ENCODE measurements around the gene ZNF550. TPM values are rescaled to one million over a fixed set of nuclear protein-coding genes. Genes with fewer than 3 reads are reported as not detected.

The ZNF550 gene
- total and polyA plus RNA-seq, 2 of the 13 experiments (the other 11 are each of a cell fraction or from before 2014, with no cell fraction given), result 8.6 to 9.1 TPM

GRCh38 chr19:57599377-57599760 is 39.7 kb upstream of the ZNF550 start:
- POLR2A ChIA-PET, result no interaction called here
- Histone ChIP-seq H3K9ac (ENCODE audit: insufficient read depth, low read depth, low read length) (peak overlapping the region; percentile 62; the same call in 1 of the 2 replicates), H3K36me3 (replicated peaks in 1 of 2; ENCODE audit: control insufficient read depth in 1 of 2, insufficient read depth in 2 of 2, low read length in 2 of 2) (no peaks in the 10 kb centered on the region; a peak in 1 of 5 replicates), H3K27ac (ENCODE audit: extremely low read length, insufficient read depth, low read length) (no peak overlapping the region), H3K27me3 (ENCODE audit: control insufficient read depth in 1 of 2, insufficient read depth in 2 of 2, low read length in 2 of 2) (no peaks in the 10 kb centered on the region), H2AFZ (ENCODE audit: low read length) (peak overlapping the region; percentile 58), H4K20me1 (ENCODE audit: insufficient read depth, low read length) (no peaks in the 10 kb centered on the region), H3K79me2 (ENCODE audit: insufficient read depth, low read length) (peaks cover 6% of the 10 kb centered on the region), H3K4me3 (replicated peaks in 1 of 3; ENCODE audit: insufficient read depth in 1 of 3, low read depth in 2 of 3, low read length in 3 of 3) (peak overlapping the region; percentile 73 to 89 (median 80)), H3K9me3 (ENCODE audit: low read length) (no peaks in the 10 kb centered on the region), H3K4me1 (ENCODE audit: insufficient read depth, low read length) (peaks cover 19% of the 10 kb centered on the region), H3K4me2 (ENCODE audit: low read depth, low read length) (peak overlapping the region; percentile 89)
- TF ChIP-seq ZNF589 (CRISPR knock-in tag; conservative IDR thresholded peaks at IDR 0.05), result 0 out of 2 replicates have a peak, but pooled peaks have one; percentile 27
- TF ChIP-seq RFX3 (CRISPR knock-in tag; IDR thresholded peaks at IDR 0.05), result peak; percentile 37; the same call in 1 of the 2 replicates
- 0 out of 2 replicates have a peak, but pooled peaks have one; percentile 8 for TF ChIP-seq ATF1 (CRISPR knock-in tag; IDR thresholded peaks at IDR 0.05)
- TF ChIP-seq ZC3H13 (CRISPR knock-in tag; IDR thresholded peaks at IDR 0.05), result 0 out of 2 replicates have a peak, but pooled peaks have one; percentile 54
- TF ChIP-seq CCDC6 (CRISPR knock-in tag; IDR thresholded peaks at IDR 0.05), result 0 out of 2 replicates have a peak, but pooled peaks have one; percentile 7
- TF ChIP-seq ZNF780A (CRISPR knock-in tag; IDR thresholded peaks at IDR 0.05), result peak; percentile 28; the same call in 1 of the 2 replicates
- no peak for TF ChIP-seq NFKBIZ (CRISPR knock-in tag; IDR thresholded peaks at IDR 0.05)
- no peak for TF ChIP-seq GRHL1 (CRISPR knock-in tag; conservative IDR thresholded peaks at IDR 0.05)
- ATAC-seq (no peak), DNase-seq (ENCODE audit: low spot score) (no peak), FAIRE-seq (no peak)
- WGBS (ENCODE audit: low lambda C conversion rate), result 49% methylated on average over 8 of the region's 8 CpGs
- no TSS peak for BruUV-seq (replicated peaks)
- intact Hi-C loops (cut with micrococcal nuclease; ENCODE audit: unreplicated experiment), result loop anchor here (2.0 kb wide), 2 partner anchors 21 to 113 kb away; partner anchors contain the start of genes ZNF416 and ZNF419
- CTCF ChIA-PET (ENCODE audit: low intra/inter-chr PET ratio, low total read pairs), result no interaction called here
- in situ Hi-C loops (cut with HindIII; ENCODE audit: extremely low pct_ligation_motif_present, low pct_unique_long_range_greater_than_20kb), result no loop called here

Data from HepG2 (cell line).